ENCODE results near the gene ZNF2. TPM values are rescaled to one million over a fixed set of nuclear protein-coding genes. Genes with fewer than 3 reads are reported as not detected.
"Not testable (repeated sequence)": the region's sequence is repeated elsewhere in the genome, so short reads cannot be mapped to it uniquely, and the experiment has no call there.

ZNF2 gene
- polyA plus RNA-seq (ENCODE audit: insufficient read length), result 4.9 TPM

DNA sequence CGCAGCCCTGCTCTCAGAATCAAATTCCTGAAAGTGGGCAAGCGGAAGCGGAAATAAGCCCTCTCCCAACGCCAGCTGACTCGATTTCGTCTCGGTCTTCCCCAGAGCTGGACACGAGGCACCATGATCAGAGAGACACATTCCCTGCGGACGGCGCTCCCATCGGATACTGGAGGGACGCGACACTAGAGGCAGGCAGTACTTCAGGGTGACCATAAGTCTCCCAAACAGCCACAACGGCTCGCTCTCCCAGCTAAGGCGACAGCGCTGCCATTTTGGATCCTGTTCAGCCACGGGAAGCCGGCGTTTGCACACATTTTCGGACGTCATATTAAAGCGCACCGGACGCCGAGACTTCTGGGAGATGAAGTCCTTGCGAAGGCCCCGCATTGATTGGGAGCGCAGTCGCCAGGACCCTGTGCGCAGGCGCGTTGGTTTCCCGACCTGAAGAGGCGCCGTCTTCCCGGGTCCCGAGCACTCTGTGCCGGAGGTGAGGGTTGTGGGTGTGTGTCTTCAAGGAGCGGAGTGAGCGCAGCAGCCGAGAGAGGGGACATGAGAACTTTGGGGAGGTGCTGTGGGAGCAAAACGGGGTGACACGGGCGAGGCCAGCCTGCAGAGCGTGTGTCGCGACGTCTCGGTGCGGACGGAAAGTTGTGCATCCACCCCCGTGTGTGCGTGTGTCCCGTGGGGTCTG lies at the start of gene ZNF2:
ZNF2 (plus strand) TSS at position 439 of the 694 bp plus-strand sequence. CDS start 10,418 bp downstream, outside the sequence.
- DNase-seq (ENCODE audit: low read depth), result peak; percentile 97

DNA sequence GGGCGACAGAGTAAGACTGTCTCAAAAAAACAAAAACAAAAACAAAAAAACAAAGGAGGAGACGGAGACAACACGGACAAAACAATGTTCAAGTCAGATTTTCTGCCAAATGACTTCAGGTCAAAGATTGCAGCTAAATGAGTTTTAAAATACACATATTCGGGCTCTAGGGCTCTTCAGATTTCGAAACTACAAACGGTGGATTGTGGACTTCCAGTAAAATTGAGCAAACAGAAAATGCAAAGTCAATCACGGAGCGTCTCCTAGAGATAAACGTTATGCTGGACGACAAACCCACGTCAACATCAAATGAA lies 44.6 kb upstream of the ZNF2 start:
- DNase-seq (ENCODE audit: low read depth), result no peak

DNA sequence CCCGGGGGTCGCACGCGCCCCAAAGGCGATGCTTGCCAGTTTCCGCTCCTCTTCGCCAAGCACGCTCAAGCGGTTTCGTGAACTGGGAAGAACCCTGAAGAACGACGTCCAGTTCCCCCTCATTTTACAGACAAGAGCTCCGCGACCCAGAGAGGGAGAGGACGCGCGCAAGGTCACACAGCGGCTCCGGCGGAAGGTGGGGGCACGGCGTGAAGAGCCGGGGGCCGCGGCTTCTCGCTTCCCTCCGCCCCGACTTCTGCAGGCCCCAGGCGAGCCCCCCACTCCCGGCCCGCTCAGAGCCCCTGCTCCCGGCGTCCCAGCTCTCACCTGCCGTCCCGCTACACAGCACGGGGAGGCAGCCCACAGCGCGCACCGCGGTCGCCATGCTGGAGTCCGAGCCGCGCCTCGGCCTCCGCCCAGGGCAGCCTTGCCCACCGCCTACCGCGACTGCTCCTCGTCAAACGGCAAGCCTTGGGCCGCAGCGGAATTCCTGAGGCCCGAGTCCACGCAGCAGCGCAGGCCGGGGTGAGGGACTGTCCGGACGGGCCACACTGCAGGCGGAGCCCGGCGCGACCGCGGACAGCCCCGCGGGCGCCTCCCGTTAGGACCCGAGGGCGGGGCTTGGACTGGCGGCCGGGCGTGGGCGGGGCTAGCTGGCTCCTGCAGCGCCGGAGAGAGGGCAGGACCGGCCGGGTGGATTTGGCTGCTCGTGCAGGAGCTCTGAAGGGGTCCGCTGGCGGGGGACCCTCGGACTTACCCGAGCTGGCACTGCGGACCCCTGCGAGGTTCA lies 44.0 kb upstream of the ZNF2 start, which contains the start of gene MRPS5:
MRPS5 (minus strand) TSS at position 402 of the 790 bp plus-strand sequence; CDS start at position 385, 17 bp downstream.
- DNase-seq (ENCODE audit: low read depth), result peak; percentile 17

DNA sequence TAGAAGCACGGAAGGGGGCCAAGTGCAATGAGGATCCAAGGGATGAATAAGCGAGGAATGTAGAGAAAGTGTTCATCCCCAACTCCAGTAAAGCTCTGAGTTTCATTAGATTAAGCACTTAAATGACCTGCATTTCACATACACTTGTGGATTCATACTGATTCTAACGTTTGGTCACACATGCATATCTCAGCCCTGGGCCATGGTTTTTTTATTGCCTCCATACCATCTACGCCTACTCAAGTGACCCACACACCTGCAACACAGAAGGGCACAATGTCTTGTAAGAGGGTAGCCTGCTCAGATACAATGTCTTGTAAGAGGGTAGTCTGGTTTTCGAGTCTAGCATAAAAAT lies 43.4 kb upstream of the ZNF2 start:
- no peak for DNase-seq (ENCODE audit: low read depth)

DNA sequence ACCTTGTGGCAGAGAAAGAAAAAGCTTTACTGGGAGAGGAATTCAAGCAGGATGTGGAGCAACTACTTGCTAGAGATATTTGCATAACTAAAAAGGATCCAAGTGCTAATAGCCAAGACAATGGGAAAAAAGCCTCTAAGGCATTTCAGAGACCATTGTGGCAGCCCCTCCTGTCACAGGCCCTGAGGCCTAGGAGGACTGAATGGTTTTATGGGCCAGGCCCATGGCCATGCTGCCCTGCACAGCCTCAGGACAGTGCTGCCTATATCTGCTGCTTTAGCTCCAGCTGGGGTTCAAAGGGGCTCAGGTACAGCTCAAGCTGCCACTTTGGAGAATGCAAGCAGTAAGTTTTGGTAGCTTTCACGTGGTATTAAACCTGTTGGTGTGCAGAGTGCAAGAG lies 26.9 kb upstream of the ZNF2 start:
- DNase-seq (ENCODE audit: low read depth), result no peak

DNA sequence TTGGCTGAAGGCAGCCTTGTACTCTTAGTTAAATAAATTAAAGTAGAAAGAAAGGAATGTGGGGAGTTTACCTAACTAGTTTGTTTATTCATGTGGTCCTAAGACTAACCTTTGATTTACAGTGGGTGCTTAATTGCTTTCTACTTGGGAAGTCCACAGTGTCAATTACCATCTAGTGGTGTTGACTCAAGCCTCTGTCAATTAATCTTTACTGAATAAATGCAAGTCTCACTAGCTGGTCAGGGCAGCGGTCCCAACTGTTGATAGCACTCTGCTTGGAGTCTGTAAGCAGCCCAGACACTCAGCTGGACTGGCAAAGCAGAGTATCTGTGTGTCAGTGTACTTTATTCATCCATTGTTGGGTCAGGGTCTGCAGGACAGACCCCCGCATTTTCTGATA lies 21.8 kb upstream of the ZNF2 start:
- DNase-seq (ENCODE audit: low read depth), result no peak

DNA sequence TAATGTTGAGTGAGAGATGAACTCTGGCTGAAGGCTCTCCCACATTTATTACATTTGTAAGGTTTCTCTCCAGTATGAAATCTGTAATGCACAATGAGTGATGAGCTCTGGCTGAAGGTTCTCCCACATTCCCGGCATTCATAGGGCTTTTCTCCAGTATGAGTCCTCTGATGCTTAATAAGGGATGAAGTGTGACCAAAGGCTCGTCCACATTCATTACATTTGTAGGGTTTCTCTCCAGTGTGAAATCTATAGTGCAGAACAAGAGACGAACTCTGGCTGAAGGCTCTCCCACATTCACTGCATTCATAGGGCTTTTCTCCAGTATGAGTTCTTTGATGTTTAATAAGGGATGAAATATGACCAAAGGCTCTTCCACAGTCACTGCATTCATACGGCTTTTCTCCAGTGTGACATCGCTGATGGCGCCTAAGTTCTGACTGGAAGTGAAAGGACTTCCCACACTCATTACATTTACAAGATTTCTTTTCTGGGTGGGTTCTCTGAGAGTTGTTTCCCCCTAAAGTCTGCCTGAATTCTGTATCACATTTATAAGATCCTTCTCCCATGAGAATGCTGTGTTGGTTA lies 16.1 kb upstream of the ZNF2 start:
- DNase-seq (ENCODE audit: low read depth), result no peak

DNA sequence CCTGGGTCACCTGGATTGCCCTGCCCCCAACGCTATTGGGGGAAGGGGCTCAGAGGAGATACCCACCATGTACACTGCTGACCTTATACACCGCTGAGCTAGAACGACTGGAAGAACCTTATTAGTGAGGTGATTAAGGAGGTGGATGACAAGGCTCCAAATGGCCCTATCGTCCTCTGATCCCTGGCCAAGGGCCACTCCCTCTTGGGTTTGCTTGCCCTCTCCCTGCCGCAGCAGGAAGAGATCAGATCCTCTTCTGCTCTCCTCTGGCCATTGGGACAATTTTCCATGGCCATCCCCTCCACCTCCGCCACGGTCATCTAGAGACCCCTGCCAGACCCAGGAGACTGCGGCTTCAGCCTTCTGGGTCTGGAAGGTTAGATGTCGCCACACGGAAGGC lies 7.2 kb upstream of the ZNF2 start:
- DNase-seq (ENCODE audit: low read depth), result no peak

DNA sequence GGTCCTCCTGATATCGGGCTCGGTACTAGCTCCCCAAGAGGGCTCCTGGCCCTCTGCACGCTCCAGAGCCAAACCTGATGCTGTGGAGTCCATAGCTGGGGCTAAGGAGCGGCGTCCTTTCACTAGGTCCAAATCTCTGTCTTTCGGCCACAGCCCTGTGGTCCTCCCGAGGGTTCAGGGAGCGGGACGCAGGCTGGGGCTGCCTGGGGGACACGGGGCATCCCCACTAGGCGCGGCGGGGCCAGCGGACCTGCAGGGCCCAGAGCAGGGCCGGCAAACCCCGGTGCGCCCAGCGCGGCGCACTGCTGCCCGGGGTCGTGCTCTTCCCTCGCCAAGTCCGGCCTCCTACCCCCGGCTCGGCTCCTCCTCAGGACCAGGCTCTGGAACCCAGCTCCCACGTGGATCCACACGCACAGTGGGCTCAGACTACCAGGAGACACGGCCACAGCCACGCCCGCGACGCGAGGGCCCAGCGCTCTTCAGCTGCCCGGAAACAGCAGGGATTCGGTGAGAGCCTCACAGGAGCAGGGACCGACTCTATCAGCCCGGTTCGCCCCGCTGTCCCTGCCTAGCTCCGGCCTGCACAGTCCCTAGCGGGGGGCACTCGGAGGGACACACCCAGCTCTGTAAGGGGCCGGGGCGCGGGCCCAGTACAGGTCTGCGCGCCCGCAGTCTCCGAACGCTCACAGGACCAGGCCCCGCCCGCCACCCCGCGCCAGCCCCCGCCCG lies 6.6 kb upstream of the ZNF2 start:
- no peak for DNase-seq (ENCODE audit: low read depth)

DNA sequence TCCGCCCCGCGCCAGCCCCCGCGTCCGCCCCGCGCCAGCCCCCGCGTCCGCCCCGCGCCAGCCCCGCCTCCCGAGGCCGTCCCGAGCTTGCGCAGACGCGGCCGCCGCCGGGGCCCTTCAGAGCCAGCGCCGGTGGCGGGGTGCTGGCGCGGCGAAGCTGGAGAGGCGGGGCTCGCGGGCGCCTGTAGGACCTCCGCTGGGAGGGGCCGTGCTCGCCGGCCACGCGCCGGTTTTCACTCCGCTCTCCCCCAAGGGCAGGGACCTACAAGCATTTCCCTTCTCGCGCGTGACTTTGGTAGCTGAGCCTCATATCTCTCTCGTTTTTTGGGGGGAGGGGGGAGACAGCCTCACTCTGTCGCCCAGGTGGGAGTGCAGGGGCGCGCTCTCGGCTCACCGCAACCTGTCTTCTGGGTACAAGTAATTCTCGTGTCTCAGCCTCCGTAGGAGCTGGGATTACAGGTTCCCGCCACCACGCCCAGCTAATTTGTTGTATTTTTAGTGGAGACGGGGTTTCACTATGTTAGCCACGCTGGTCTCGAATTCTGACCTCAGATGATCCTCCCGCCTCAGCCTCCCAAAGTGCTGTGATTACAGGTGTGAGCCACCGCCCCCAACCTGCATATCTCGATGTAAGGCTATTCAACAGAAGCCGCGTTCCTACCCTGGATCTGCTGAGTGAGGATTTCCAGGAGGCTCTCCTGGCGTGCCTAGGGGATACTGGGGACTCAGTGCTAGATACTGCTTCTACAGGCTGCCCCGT lies 5.7 kb upstream of the ZNF2 start, which contains the start of gene ZNF514:
ZNF514 (minus strand) TSS at position 159 of the 760 bp plus-strand sequence. CDS start 6,595 bp downstream, outside the sequence.
- DNase-seq (ENCODE audit: low read depth), result peak; percentile 31

DNA sequence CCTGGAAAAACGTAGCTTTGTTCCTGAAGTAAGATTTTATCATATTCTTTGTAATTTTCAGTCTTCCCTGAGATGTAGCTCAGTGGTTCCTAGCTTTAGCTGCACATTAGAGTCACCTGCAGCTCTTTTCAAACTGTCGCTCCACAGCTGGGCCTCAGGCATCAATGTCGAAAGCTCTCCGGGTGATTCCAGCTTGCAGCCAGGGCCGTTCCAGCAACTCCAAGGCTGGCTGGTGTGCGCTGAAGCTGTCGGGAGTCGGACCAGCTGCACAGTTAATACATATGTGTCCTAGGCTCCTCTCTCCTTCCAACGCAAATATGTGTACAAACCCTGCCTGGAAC lies 609 bp upstream of the ZNF2 start:
- no peak for DNase-seq (ENCODE audit: low read depth)

DNA sequence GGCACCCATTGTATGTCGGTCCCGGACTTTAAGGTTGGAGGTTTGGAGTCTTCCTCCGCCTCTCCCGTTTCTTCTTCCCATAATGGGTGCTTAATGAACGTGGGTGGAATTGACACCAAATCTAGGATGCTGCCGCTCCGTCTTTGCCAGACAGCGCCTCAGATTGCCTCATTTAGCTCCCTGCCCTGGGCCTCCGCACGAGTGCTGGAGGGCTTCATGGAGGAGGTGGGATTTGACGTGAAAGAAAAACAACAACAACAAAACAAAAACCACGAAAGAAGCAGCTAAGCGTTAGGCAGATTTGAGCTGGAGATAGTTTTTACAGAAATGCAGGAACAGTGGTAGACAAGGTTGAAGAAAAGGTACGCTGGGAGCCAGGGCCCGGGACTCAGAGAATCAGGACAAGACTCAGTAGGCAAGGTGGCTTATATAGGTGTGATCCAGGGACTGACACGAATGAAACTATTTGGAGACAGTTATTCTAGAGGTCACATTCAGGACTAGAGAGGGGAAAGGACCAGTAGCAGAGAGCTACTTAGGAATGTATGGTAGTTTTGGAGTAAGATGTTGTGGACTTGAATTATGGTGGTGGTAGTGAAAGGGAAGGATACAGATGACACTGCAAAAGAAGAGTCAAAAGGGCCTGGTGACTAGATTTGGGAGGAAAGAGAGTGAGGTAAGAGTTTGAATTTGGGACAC lies 605 bp downstream of the ZNF2 start:
- DNase-seq (ENCODE audit: low read depth), result no peak

DNA sequence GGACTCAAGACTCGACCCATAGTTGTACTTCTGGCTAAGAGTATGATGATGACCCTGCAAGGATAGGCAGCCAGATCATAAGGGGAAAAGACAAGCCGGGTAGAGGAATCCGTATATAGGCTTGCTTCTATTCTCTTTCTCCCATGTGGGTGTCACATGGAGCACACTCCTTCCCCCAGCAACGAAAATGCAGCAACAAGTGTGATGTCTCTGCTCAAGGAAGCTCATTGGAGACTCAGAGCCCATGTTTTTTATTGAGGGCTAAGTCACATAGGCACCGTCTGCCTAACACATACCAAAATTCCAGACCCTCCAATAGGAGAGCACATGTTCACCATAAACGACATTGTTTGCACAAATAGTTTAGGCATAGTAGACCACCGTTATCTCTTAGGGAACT lies 6.3 kb downstream of the ZNF2 start:
- no peak for DNase-seq (ENCODE audit: low read depth)

DNA sequence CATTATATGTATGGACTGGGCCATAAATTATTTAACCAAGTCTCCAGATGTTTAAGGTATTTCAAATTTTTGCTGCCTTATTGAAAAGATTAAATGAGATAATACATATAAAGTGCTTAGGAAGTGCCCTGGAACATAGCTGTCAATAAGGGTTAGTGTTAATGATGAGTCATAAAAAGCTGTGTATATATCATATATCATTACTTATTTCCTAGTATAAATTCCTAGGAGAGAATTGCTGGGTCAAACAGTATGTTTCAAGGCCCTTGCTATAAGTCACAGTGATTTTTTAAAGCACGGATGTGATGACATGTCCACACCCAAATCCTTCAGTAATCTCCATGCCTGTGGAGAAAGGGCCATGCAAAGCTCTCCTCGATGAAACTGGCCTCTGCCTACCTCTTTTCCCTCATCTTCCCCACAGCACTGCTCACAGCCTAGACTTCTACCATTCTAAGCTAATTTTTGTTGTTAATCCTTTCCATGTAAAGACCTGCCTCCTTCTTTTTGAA lies 8.5 kb downstream of the ZNF2 start:
- no peak for DNase-seq (ENCODE audit: low read depth)

DNA sequence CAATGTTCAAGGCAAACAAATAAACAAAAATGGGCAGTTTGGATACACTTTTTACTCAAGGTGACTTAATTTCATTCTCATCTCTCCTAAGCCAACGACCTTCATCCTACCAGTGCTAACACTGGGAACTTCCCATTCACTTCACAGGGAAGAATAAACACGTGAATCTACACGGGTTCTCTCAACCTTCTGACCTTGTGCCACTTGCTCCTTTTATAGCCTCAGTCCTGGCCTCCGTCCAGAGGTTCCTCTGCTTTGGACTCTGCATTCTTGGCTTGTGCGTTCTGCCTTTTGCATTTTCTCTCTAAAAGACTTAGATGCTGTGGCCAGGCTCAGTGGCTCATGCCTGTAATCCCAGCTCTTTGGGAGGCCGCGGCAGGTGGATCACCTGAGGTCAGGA lies 13.8 kb downstream of the ZNF2 start:
- DNase-seq (ENCODE audit: low read depth), result no peak

DNA sequence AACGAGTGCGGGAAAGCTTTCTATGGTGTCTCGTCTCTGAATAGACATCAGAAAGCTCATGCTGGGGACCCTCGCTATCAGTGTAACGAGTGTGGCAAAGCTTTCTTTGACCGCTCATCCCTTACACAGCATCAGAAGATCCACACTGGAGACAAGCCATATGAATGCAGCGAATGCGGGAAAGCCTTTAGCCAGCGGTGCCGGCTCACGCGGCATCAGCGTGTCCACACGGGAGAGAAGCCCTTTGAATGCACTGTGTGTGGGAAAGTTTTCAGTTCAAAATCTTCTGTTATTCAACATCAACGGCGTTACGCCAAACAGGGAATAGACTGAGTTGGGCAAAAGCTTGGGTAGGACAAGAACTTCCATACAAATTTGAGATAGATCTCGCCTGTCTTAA lies 16.2 kb downstream of the ZNF2 start:
- no peak for DNase-seq (ENCODE audit: low read depth)

DNA sequence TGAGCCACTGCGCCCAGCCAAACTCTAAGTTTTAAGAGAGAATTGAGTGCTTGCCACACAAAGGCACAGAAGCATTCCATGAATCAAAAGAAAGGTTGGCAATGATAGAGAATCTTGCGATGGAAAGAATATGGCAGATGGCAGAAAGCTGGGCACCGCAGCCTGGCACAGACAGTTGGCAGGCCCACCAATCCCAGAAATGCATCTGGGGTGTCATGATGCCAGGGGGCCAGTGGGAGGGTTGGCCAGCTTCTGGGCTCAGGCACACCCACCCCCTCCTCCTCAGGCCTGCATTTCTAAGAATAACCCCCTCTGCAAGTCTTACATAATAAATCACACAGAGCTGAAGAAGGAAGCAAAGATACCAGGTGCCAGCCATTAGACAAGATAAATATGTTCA lies 19.6 kb downstream of the ZNF2 start:
- no peak for DNase-seq (ENCODE audit: low read depth)

DNA sequence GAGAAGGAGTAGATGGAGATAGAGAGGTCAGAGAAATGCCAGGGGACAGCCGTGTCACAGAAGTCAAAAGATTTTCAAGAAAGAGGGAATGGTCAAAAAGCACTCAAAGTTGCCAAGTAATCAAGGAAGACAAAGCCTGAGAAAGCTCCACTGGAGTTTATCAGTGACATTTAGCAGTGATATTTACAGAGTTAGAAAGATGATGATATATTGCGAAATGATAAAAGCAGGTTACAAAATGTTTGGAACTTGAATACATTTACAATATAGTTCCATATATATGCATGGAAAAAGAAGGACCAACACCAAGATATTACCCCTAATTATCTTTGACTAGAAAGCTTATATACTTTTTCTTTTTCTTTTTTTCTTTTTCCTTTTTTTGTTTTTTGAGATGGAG lies 20.4 kb downstream of the ZNF2 start:
- DNase-seq (ENCODE audit: low read depth), result no peak

DNA sequence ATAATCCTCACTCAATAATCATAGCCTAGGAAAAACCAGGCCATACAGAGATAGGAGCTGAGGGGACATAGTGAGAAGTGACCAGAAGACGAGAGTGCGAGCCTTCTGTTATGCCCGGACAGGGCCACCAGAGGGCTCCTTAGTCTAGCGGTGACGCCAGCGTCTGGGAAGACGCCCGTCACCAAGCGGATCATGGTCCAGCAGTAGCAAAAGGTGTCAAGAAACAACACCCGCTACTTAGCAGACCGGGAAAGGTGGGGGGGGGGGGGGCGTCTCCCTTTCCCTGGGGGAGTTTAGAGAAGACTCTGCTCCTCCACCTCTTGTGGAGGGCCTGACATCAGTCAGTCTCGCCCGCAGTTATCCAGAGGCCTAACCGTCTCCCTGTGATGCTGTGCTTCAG lies 27.3 kb downstream of the ZNF2 start:
- not testable (repeated sequence) for DNase-seq (ENCODE audit: low read depth)

DNA sequence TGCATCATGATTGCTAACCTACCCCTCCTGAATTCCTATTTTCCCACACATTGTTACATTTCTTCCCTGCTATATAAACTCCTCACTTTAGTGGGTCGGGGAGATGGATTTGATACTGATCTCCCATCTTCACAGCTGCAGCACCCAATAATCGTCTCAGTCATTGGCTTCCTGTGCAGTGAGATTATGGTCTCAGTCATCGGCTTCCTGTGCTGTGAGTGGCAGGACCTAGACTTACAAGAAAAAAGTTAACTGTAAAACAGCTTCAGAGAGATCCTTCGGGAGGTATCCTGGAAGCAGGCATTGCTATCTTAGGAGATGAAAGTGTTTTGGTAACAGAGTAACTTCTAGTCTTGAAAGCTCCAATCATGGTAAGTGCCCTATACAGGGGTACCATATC lies 38.3 kb downstream of the ZNF2 start:
- DNase-seq (ENCODE audit: low read depth), result no peak

DNA sequence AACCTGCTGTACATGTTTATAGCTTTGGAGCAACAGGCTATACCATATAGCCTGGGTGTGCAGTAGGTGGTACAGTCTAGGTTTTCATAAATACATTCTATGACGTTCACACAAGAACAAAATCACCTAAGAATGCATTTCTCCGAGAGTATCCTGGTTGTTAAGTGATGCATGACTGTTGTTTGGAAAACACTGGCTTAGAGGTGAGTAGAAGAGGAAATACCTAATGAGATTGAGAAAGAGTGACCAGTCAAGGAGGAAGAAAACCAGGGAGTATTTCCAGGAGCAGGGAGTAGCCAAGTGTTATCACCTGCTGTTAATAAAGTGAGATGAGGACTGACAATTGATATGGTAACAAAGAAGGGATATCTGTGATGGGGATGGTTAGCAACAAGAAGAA lies 38.8 kb downstream of the ZNF2 start:
- DNase-seq (ENCODE audit: low read depth), result no peak
